ENCODE measurements around the gene TRIM28.
A peak's percentile ranks its signal among the peaks of the same experiment; 100 is the strongest.
"Not testable (repeated sequence)": the region's sequence is repeated elsewhere in the genome, so short reads cannot be mapped to it uniquely, and the experiment has no call there.

TRIM28 gene

DNA sequence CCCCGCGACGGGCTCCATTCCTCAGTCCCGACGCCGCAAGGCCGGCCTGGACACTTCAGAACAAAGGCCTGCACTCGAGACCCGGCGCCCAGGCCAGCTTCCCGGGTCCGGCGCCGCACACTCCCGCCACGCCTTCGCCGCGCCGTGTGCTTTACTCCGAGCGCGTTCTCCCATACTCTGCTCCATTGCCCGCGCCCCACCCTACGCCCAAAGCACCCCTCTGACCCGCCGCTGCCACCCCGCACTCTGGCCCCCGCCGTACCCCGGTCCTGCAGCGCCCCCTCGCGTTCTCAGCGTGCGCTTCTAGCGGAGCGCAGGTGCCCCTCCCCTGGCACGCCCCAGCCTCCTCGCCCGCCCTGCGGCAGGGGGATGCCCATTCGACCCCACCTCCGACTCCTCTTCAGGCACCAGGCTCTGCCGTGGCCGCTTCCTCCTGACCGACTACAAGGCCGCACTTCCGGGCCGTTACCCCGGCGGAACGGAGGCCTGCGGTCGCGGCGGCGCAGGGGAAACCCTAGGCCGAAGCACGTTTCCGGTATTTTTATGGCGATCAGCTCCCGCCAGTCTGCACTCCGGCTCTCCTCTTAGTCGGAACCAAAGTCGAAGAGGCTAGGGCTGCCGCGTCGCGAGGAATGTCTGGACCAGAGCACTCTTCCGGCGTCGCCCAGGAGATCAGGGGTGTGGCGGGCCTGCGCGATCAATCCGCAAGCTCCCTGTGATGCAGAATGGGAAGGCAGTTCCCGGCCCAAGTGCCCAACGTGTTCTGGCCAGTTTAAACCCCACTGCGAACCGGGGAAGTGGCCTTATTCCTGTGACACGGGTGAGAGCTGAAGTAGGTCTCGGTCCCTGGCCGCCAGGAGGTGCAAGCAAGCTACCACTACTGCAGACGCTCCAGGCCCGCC is 24.3 kb upstream of the TRIM28 start, which contains the start of gene ZBTB45:
TSS of gene ZBTB45 (minus strand) at position 456 of the 902 bp plus-strand sequence. CDS start 2,137 bp downstream, outside the sequence.
- DNase-seq, result peak; percentile 96

DNA sequence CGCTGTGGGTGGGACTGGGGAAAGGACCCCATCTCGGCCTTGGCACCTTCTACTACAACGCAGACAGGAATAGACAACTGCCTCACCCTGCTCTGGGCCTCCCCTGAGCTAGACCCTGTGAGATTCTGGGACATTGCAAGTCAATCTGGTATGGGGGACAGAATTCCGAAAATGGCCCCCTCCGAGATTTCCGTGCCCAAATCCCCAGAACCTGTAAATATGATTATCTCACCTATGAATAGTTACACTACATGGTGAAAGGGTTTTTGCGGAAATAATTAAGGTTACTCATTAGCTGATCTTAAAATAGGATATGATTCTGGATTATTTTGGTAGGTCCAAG is 23.6 kb upstream of the TRIM28 start:
- DNase-seq, result no peak

DNA sequence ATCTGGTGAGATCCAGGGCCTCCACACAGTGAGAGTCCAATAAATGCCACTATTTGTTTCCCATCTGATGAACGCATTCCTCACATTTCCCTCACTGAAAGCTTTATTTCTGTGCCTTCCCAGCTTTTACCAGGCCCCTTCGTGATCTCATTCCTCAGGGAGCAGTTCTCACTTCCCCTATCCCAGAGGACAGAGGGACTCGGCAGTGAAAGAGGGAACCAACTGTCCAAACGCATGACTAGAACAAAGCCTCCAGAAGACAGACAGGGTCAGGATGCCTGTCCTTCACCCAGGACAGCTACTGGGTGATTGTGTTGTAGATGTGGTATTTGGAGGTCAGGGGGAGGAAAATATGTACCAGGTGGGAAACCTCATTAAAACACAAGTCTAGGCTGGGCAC is 22.2 kb upstream of the TRIM28 start:
- DNase-seq, result no peak

DNA sequence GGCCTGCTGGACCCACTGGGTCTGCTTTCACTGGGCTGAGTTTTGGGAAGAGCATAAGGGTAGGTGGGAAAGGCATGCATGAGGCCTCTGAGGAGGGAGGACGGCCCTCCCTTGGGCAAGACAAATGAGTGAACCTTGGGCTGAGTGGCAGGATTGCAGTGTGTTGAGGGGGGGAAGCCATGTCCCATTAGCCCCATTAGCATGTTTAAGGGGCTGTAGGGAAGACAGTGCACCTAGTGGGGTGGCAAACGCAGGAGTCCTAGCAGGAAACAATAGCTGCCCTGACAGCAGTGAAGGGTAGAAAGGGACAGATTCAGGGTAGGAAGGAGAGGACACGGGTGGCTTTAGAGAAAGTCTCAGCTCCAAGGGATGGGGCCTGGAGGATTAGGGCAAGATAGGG is 21.2 kb upstream of the TRIM28 start:
- DNase-seq, result no peak

DNA sequence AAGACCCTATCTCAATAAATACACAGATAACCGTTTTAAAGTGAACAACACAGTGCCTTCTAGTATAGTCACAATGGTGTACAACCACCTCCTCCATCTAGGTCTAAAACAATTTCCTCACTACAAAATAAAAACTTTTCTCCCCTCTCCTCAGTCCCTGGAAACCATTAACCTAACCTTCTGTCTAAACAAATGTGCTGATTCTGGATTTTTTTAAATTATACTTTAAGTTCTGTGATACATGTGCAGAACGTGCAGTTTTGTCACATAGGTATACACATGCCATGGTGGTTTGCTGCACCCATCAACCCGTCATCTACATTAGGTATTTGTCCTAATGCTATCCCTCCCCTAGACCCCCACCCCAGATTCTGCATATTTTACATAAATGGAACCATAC is 14.5 kb upstream of the TRIM28 start:
- DNase-seq, result no peak

DNA sequence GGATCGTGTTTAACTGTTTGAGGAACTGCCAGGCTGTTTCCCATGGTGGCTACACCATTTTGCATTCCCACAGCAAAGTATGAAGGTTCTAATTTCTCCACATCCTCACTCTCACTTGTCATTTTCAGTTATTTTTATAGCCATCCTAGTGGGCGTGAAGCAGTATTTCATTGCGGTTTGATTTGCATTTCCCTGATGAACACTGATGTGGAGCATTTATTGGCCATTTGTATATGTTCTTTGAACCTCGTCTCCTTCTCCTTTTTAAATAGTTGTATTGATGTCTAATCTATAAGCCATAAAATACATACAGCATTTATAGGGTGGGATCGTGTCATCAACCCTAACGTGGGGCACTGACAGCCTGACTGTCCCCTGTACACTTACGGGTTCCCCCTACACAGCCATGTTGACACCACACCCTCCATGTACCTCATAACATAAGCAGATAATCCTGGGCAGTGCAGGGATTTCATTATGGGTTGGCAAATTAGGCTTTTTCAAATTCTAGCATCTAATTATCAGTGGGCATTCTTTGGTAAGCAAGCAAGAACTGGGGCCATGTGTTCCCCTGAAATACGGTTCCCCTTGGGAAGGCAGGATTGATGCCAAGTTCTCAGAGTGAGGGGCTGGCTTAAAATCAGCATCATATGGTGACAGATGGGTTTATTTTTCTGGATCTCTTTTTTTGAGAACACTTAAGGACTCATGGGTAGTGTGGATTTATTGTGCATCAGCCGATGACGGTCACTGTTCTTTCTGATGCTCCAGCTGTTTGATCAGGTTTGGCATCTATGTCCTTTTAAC is 12.6 kb upstream of the TRIM28 start:
- no peak for DNase-seq

DNA sequence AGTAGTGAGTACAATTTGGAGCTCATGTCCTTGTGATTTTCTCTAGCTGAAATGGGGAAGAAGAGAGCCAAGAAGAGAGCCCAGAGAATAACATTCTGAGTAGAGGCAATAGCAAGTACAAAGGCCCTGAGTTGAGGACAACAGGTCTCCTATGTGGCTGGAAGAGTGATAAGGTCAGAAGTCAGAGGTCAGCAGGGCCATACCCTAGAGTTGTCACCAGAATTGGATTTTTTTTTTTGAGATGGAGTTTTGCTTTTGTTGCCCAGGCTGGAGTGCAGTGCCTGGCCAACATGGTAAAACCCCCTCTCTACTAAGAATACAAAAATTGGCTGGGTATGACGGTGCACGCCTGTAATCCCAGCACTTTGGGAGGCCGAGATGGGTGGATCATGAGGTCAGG is 8.0 kb upstream of the TRIM28 start:
- no peak for DNase-seq

DNA sequence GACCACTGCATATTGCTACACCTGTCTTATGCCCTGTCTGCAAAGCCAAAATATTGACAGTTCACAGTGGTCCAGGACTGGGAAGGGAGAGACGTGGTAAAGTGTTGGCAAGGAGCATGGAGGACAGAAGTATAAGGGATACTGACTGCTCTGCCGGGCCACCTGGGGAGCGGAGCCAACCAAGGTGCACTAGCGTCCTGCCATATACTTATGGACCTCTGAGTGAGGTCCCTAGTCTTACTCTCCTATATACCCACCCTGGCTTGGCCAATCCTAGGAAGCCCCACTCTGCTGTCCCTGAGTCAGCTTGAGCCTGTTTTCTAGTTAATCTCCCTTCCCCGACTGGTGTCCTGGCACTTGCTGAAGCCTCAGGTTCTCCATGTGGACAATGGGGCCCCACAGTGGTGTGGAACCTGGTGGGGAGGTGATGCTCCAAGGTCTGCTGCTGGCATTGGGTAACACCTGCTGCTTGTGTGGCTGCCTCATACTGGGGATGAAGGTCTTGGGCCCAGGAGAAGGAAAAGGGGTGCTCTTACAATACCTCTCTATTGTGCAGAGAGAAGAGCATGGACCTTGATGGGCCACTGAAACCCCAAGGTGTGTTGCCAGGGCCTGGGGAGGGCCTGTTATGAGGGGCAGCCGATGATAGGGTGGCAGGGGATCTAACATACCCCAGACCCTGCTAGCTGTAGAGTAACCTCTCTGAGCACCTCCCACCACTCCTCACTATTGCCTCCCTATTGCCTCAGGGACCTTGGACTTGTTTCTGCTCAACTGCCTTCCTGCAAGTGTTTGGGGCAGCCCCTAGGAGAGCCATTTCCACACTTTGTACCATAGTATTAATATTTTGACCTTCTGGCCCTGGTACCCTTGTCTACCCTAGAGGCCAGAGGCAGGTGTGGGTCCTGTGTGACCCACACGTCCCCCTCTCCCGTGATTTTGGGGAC is 6.7 kb upstream of the TRIM28 start:
- DNase-seq, result no peak

DNA sequence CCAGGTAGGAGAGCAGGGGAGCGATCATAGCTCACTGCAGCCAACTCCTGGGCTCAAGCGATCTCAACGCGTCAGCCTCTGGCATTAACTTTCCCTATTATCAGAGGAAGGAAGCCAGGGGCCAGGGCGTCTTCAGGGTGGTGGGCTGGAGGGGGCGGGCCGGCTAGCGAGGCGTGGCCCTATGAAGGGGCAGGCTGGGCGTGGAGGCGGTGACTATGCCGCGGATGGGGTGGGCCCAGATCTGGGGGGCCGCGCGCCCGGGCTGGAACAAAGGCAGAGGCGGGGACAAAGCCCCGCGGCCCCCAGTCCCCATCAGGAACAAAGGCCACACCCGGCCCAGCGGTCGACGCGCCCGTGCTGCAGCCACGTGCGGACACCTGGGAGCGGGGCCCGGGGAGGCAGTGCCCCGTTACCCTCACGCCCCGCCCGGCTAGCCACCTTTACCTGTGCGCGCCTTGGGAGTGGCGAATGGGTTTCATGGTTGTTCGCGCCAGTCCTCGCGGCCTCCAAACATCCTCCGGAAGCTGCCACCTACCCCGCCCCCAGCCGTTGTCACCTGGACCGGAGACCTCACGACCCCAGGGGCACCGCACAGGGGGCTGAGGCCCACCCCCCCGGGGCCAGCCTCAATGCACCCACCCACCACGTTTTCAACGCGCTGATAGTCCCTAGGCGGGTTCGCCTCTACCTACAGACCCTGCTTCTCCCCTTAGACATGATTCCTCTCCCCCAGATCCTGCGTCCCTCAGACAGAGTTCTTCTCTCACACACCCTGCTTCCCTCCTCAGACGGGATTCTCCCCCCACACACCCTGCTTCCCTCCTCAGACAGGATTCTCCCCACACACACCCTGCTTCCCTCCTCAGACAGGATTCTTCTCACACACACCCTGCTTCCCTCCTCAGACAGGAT is 5.4 kb upstream of the TRIM28 start:
- DNase-seq, result peak; percentile 81

DNA sequence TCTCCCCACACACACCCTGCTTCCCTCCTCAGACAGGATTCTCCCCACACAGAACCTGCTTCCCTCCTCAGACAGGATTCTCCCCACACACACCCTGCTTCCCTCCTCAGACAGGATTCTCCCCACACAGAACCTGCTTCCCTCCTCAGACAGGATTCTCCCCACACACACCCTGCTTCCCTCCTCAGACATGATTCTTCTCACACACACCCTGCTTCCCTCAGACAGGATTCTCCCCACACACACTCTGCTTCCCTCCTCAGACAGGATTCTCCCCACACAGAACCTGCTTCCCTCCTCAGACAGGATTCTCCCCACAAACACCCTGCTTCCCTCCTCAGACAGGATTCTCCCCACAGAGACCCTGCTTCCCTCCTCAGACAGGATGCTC is 4.7 kb upstream of the TRIM28 start:
- not testable (repeated sequence) for DNase-seq

DNA sequence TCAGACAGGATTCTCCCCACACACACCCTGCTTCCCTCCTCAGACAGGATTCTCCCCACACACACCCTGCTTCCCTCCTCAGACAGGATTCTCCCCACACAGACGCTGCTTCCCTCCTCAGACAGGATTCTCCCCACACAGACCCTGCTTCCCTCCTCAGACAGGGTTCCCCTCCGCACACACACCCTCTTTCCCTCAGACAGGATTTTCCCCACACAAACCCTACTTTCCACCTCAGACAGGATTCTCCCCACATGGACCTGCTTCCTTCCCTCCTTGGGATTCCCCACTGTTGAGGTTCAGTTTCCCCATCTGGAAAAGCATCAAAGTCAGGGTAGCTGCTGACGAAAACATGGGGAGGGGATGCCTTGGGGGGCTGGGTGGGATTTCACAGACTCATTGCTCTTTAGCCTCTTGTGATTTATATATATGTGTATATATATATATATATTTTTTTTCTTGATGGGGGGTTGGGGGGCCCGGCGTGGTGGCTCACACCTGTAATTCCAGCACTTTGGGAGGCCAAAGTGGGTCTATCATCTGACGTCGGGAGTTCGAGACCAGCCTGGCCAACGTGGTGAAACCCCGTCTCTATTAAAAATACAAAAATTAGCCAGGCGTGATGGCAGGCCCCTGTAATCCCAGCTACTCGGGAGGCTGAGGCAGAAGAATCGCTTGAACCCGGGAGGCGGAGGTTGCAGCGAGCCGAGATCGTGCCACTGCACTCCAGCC is 1.1 kb upstream of the TRIM28 start:
- DNase-seq, result not testable (repeated sequence)

DNA sequence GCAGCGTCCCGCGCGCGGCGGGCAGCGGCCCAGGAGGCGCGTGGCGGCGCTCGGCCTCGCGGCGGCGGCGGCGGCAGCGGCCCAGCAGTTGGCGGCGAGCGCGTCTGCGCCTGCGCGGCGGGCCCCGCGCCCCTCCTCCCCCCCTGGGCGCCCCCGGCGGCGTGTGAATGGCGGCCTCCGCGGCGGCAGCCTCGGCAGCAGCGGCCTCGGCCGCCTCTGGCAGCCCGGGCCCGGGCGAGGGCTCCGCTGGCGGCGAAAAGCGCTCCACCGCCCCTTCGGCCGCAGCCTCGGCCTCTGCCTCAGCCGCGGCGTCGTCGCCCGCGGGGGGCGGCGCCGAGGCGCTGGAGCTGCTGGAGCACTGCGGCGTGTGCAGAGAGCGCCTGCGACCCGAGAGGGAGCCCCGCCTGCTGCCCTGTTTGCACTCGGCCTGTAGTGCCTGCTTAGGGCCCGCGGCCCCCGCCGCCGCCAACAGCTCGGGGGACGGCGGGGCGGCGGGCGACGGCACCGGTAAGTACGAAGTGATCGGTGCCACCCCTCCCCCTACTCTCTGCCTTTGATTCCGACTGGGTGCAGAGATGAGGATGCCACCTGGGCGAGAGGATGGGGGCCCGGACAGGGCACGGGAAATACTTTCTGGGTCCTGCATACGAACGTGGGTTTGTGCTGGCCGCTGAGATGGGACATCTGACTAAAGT is 874 bp downstream of the TRIM28 start:
- no peak for DNase-seq

DNA sequence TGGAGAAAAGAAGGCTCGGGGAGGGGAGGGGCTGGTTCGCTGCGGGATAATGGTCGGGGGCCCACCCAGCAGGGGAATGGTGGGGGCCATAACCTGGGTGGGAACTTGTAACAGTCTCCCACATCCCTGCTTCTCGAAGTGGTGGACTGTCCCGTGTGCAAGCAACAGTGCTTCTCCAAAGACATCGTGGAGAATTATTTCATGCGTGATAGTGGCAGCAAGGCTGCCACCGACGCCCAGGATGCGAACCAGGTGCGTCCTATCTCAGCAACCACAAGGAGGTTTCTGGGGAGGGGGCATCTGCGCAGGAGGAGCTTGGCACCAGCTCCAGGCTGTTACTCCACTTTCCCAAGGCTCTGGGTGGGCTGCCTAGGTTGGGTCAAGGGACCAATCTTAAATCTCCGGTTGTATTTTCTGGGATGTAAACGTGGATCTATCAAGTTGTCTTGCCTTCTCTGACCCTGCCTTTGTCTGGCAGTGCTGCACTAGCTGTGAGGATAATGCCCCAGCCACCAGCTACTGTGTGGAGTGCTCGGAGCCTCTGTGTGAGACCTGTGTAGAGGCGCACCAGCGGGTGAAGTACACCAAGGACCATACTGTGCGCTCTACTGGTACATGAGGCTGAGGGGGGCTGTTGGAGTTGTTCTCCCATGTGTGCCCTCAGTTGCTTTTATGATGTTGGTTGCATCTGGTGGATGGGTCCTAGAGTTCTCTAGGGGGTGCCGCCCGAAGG is 1.6 kb downstream of the TRIM28 start:
- DNase-seq, result no peak

DNA sequence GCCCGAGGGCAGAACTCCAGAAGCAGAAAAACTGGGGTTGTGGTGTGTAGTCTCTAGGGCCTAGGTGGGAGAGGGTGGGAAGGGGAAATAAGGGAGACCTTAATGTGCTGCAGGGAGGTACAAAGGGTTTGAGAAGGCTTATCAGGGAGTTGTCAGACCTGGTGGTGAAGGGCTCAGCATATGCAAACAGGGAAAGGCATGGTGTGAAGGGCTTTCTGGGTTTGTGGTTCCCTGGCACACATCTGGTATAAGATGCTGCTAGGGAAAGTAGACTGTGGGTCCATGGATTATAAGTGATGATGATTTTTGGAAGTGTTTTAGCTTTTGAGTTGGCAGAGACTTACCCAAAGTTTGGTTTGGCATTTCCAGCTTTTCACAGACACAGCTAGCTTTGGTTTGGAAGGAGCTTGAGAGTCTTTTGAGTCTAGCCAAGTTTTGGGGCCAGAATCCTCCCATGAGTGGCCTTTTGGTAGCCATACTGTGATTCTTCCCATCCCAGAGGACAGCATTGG is 2.2 kb downstream of the TRIM28 start:
- no peak for DNase-seq

DNA sequence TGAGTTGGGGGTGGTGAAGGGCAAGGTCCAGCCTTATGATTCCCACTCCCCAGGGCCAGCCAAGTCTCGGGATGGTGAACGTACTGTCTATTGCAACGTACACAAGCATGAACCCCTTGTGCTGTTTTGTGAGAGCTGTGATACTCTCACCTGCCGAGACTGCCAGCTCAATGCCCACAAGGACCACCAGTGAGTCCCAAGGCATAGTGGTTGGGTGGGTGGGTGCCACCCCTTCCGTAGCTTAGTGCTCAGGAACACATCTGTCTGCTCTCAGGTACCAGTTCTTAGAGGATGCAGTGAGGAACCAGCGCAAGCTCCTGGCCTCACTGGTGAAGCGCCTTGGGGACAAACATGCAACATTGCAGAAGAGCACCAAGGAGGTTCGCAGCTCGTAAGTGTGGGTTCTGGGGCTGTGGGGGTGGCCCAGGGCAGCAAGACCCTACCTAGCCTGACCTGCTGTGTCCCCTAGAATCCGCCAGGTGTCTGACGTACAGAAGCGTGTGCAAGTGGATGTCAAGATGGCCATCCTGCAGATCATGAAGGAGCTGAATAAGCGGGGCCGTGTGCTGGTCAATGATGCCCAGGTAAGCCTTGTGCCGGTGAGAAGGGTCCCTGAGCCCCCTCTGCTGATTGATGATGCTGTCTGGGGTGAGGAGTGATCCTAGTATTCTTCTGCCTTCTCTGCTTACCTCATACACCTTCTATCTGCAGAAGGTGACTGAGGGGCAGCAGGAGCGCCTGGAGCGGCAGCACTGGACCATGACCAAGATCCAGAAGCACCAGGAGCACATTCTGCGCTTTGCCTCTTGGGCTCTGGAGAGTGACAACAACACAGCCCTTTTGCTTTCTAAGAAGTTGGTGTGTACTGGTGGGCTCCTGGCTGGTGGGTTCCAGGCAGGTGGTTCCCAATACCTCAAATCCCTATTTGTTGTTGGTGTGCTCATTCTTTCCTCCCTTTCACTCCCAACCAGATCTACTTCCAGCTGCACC is 3.8 kb downstream of the TRIM28 start:
- DNase-seq, result no peak

DNA sequence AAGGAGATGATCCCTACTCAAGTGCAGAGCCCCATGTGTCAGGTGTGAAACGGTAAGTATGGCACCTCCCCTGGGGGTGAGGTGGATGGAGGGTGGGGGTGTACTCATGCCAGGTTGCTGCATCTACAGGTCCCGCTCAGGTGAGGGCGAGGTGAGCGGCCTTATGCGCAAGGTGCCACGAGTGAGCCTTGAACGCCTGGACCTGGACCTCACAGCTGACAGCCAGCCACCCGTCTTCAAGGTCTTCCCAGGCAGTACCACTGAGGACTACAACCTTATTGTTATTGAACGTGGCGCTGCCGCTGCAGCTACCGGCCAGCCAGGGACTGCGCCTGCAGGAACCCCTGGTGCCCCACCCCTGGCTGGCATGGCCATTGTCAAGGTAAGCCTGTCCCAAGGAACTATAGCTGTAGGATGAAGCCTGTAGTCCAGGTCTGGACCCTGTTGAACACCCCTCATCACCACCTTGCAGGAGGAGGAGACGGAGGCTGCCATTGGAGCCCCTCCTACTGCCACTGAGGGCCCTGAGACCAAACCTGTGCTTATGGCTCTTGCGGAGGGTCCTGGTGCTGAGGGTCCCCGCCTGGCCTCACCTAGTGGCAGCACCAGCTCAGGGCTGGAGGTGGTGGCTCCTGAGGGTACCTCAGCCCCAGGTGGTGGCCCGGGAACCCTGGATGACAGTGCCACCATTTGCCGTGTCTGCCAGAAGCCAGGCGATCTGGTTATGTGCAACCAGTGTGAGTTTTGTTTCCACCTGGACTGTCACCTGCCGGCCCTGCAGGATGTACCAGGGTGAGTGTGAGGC is 5.2 kb downstream of the TRIM28 start:
- no peak for DNase-seq

DNA sequence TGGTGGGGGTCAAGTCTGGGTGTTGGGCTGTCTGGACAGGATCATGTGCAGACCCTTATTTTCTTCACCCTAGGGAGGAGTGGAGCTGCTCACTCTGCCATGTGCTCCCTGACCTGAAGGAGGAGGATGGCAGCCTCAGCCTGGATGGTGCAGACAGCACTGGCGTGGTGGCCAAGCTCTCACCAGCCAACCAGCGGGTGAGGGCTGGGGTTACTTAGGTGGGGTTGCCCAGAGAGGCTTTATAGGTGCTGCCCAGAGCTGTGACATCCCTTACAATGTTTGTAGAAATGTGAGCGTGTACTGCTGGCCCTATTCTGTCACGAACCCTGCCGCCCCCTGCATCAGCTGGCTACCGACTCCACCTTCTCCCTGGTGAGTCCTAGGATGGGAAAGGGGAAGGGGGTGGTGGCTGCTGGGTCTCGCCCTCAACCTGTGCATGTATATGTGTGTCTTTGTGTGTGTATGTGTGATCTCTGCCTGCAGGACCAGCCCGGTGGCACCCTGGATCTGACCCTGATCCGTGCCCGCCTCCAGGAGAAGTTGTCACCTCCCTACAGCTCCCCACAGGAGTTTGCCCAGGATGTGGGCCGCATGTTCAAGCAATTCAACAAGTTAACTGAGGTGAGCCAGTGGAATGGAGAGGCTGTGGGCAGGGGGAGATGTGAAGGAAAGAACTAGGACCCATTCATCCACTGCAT is 5.9 kb downstream of the TRIM28 start:
- DNase-seq, result no peak
